Daoy (cell line): ENCODE results near the gene GCDH. TPM values are rescaled to one million over a fixed set of nuclear protein-coding genes. Genes with fewer than 3 reads are reported as not detected.
"Not testable (repeated sequence)": the region's sequence is repeated elsewhere in the genome, so short reads cannot be mapped to it uniquely, and the experiment has no call there.

Source experiments
- DNase-seq: peaks from one replicate; pipeline ENCODE4 v3.0.0-alpha.2; 2015; ENCODE audit warnings: low read depth
- total RNA-seq: library from RNA; depleted of rRNA; stranded (reverse); fragments of >200 nt; shearing (Covaris generic); gene quantifications from 2 replicates; pipeline ENCODE4 v1.2.3, GENCODE V29; 2014

GCDH gene
- total RNA-seq, 1 experiment from 2014 or later: 47.0 TPM

GRCh38 chr19:12872941-12873890, 17.7 kb upstream of the GCDH start:
- DNase-seq: no peak

GRCh38 chr19:12873891-12874745, 16.8 kb upstream of the GCDH start:
- no peak for DNase-seq

DNA sequence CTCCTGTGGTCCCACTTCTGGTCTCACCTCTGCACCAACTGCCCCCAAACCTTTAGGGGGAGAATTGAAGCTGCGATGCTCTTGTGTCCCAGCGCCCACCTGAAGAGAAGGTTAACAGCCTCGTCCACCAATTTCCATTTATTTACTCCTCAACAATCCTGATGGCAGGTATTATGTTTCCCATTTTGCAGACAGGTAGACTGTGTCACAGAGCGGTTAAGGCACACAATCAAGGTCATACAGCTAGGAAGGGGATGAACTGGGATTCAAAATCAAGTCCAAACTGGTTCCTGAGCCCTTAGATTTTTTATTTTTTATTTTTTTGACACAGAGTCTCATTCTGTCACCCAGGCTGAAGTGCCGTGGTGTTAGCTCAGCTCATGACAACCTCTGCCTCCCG, 15.9 kb upstream of the GCDH start:
- no peak for DNase-seq

DNA sequence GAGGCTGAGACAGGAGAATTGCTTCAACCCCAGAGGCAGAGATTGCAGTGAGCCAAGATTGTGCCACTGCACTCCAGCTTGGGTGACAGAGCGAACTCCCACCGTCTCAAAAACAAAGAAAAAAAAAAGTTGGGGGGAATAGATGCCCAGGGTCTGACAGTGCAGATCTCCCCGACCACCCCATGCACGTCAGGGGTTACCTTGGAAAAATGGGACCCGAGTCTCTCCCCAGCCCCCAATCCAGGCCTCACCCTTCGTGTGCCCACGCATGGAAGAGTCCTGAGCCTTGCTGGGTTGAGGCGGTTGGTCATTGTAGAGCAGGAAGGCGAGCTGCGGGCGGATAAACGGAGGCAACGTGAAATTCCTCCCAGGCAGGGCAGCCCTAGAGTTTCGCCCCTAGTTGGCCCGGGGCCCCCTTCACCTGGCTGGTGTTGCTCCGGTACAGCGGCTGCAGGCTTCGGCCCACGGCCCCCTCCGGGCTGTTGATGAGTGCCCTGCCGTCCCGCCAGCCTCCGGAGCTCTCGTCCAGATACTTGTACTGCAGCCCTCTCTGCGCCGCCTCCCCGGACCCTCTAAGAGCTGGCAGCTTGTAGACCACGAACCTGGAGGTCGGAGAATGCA, 10.3 kb upstream of the GCDH start:
- peak; percentile 34 for DNase-seq

DNA sequence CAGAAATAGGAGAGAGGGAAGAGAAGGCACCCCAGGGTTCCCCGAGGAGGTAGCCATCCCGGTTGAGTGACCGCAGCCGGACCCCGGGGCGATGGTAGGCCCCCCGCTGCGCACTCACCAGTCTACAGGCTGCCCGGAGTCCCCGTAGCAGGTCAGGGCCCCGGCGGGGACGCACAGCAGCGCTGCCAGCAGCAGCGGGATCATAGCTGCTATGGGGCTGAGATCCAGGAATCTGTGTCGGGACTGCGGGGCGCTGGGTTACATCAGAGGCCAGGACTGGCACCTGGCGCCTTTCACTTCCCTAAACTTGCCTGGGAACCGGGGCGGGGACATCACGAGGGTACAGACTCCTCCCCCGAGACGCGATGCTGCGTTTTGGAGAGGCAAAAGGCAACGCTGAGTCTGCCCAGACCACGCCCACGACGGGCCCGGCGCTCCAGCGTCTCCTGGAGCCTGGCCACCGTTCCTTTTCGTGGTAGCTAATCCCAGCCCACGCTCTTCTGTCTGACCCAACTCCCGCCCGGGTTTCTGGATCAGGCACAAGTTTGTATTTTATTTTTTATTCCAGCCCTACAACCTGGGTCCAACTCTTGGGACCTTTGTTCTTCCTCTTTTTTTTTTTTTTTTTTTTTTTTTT, 9.7 kb upstream of the GCDH start, which contains the start of gene DNASE2:
Gene DNASE2, minus strand, starts transcription at position 278 of the 637 bp plus-strand sequence. Its CDS starts 74 bp downstream, at position 204.
- DNase-seq: peak; percentile 97

GRCh38 chr19:12882589-12882988, 8.4 kb upstream of the GCDH start:
- DNase-seq: no peak

GRCh38 chr19:12884202-12884601, 6.8 kb upstream of the GCDH start:
- no peak for DNase-seq

DNA sequence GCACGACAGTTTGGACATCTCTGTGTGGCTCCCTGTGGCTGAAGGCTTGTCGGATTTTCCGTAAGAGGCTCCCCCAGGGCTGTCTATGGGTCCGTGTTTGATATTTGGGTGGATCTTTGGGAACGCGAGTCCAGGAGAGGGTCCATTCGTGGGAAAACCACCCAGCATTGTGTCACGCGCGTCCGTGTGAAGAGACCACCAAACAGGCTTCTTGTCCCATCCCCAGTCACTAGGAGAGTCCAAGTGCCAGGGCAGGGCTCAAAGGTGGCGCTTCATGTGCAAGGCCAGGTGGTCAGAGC, 6.4 kb upstream of the GCDH start:
- DNase-seq: no peak

DNA sequence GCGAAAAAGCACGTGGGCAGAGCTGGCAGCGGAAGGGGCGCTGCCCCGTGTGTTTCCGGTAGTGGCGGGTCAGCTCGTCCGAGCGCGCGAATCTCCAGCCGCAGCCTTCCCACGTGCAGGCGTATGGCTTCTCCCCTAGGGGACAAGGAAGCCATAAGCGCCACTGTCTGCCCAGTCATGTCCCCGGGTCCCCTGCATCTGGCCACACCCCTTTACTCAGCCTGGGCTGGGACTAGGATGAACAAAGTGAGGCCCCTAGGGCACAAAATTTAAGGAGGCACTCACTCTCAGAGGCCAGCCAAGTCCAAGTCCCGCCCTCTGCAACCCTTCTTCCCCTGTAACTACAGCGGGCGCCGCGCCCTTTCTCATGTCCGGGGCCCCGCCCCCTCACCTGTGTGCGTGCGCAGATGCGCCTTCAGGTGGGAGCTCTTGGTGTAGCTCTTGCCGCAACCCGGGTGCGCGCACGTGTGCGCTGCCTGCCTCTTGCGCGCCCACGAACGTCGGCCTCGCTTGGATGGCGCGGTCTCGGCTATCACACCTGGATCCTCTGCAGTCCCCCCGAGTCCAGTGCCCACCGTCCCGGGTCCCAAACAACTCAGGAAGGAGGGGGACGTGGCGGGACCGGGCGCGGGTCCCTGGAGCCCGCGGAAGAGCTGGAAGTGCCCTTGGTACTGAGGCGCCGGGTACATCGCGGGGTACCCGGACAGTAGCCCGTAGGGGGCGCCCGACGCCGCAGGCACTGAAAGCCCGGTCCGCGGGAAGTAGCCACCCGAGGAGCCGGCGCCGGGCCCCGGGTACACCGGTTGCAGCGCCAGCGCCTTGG, 5.8 kb upstream of the GCDH start:
- peak; percentile 55 for DNase-seq

- no peak for DNase-seq
Observed at GRCh38 chr19:12885749-12886650, 5.0 kb upstream of the GCDH start.

DNA sequence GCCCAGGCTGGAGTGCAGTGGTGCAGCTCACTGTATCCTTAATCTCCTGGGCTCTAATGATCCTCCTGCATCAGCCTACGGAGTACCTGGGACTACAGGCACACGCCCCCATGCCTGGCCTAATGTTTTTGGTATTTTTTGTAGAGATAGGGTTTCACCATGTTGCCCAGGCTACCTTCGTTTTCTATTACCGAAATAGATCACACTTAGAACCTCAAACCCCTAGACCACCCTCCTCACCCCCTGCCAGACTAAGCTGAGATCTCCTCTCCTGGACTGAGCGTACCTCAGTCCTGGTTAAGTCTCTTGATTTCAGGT, 4.3 kb upstream of the GCDH start:
- DNase-seq: no peak

DNA sequence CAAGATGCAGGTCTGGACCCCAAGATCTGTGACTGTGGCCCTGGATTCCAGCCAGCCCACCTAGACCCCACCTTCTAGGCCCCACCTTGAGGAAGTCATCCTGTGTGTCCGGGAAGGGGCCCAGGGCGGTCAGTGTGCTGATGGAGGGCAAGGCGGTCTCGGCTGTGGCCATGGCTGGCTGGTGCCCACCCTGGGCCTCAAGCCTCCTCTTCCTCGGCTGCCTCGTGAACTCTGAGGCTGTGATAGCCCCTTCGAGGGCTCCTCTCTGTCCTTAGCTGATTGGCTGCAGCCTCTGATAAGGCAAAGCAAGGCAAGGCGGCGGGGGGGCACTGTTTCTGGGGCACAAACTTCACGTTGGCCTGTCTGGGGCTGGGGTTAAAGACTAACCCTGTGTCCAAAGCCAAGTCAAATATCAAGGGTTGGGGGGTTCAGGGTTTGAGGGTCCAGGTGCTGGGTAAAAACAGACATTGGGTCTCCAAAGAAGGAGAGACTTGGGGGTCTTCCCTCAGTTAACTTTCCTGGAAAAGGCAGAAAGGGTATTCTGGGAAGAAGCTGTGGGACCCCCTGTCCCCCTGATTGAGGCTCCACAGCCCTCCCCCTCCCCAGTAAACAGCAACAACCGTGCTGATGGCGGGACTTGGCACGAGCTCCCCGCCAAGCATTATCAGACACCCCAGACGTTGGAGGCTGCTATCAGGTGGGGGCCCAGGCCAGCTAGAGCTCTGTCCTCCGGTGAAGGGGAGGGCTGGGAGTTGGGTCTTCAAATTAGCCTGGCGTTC, 3.8 kb upstream of the GCDH start, which contains the start of gene KLF1:
Gene KLF1, minus strand, starts transcription at position 233 of the 779 bp plus-strand sequence. Its CDS starts 61 bp downstream, at position 172.
- no peak for DNase-seq

GRCh38 chr19:12888006-12888603, 2.9 kb upstream of the GCDH start:
- DNase-seq: no peak

GRCh38 chr19:12890299-12890786, 617 bp upstream of the GCDH start:
- not testable (repeated sequence) for DNase-seq

DNA sequence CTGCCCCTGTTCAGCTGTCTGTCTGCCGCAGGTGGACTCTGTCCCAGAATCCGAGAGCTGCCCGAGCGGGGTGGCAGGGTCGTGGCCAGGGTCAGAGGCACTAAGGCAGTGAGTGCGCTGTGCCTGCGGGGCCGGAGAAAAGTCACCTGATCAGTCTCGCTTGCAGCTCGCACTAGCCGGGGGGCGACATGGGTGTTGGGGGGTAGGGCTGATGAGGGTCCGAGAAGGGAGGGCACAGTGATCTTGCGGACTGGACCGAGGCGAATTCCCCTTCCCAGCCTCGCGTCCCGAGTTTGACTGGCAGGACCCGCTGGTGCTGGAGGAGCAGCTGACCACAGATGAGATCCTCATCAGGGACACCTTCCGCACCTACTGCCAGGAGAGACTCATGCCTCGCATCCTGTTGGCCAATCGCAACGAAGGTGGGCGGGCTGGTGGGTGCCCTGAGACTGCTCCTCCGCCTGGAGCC, 627 bp downstream of the GCDH start:
- DNase-seq: no peak

- no peak for DNase-seq
Observed at GRCh38 chr19:12893582-12893981, 2.6 kb downstream of the GCDH start.

DNA sequence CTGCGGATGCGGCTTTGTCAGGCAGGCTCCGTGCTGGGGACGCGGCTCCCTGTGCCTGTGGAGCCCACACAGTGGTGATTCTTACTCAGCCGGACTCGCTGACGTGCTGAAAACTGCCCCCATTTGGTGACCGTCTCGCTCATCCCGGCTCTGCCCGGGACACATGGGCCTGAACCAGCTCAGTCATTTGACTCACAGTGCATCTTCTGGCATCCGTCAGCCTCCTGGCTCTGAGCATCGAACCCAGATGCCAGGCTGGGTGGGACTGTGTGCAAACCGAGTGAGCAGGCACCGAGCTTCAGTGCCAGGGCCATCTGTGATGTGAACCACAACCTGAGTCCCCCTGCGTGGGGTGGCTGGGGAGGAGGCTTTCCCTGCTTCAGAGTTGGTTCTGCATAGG, 5.5 kb downstream of the GCDH start:
- DNase-seq: no peak

DNA sequence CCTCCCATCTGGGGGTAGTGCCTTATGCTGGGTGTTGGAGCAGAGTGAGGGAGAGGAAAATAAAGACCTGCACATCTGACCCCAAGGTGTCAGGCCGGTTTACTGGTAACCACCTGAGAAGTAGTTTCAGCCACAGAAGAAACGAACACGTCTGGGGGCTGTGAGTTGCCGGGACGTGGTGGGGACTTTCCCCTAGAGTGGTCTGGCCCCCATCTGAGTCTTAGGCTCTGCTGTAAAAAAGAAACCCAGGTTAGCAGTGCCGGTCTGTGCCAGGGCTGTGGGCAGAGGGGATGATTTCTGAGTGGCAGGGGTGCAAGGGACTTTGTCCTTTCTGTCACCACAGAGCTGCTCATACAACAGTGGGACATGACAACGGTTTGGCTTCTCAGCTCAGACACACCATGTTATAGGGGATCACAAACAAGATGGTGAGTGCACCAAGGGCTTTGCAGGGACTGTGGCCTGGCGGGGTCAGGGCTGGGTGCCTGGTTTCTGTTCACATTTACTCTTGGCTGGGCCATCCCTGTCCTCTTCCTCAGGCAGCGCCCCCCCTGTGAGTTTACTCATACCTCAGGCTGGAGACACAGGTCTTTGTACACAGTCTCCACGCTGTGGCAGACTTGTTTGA, 9.0 kb downstream of the GCDH start:
- no peak for DNase-seq
